Adipocyte (in vitro differentiated cells): ENCODE data around the gene BCORL1.

ENCODE experiments used
- DNase-seq: peaks from one replicate; pipeline ENCODE4 v3.0.0-alpha.2; 2015; ENCODE audit warnings: low read depth
- H3K27me3 ChIP-seq: replicated peaks from 2 replicates; pipeline ENCODE4 v1.7.0; 2013; ENCODE audit warnings: mild to moderate bottlenecking, low read length, moderate library complexity; ENCODE audit not compliant: control insufficient read depth, insufficient read depth
- H3K36me3 ChIP-seq: 2 replicates; pipeline ENCODE4 v1.7.0; 2013; ENCODE audit warnings: low read length, mild to moderate bottlenecking, moderate library complexity; ENCODE audit not compliant: control insufficient read depth, insufficient read depth, severe bottlenecking
- H3K4me1 ChIP-seq: 2 replicates; pipeline ENCODE4 v1.7.0; 2013; ENCODE audit warnings: mild to moderate bottlenecking, low read length, moderate library complexity; ENCODE audit not compliant: control insufficient read depth, insufficient read depth
- H3K4me3 ChIP-seq: 2 replicates; pipeline ENCODE4 v1.7.0; 2013; ENCODE audit warnings: mild to moderate bottlenecking, low read length, moderate library complexity
- H3K9ac ChIP-seq: 2 replicates; pipeline ENCODE4 v1.7.0; 2013; ENCODE audit warnings: mild to moderate bottlenecking, low read length, moderate library complexity
- H3K9me3 ChIP-seq: 2 replicates; pipeline ENCODE4 v1.7.0; 2013; ENCODE audit warnings: mild to moderate bottlenecking, low read length, moderate library complexity; ENCODE audit not compliant: control insufficient read depth

The BCORL1 gene

DNA sequence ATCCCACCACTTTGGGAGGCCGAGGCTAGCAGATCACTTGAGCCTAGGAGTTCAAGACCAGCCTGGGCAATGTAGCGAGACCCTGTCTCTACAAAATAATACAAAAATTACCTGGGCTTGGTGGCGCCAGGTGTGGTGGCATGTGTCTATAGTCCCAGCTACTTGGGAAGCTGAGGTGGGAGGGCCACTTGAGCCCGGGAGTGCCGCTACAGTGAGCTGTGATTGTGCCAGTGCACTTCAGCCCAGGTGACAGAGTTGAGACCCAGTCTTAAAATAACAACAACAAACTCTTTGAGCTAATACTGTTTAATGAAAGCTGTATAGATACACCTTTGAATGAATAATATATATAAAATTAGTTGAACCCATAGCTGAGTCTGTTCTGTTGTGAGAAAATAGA, 9.7 kb downstream of the BCORL1 start:
- H3K4me1 ChIP-seq, result peaks cover 8% of the 10 kb centered on the region
- DNase-seq, result no peak
- no peak overlapping the region for H3K4me3 ChIP-seq
- no peaks in the 10 kb centered on the region for H3K9me3 ChIP-seq
- H3K9ac ChIP-seq, result no peak overlapping the region
- no peaks in the 10 kb centered on the region for H3K36me3 ChIP-seq
- H3K27me3 ChIP-seq, result no peaks in the 10 kb centered on the region

DNA sequence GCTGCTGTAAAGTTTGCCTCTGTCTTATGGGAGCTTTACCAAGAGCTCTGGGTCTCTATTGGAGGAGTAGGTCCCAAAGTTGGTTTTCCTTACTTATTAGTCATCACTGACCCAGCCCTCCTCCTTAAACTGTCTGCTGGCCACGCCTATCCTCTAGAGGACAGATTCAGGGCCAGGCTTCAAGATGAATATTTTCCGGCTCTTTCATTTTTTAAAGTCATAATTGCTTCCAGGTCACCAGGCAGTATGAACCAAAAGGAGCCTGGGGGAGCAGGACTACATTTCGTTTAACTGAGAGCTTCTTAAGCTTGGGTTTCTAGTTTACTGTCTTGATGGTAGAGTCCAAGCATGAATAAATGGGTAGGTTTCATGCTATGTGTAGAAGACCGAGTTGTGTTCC, 13.7 kb downstream of the BCORL1 start:
- Histone ChIP-seq H3K27me3 (no peaks in the 10 kb centered on the region), H3K9ac (no peak overlapping the region), H3K36me3 (no peaks in the 10 kb centered on the region), H3K4me3 (no peak overlapping the region), H3K4me1 (peaks cover 5% of the 10 kb centered on the region), H3K9me3 (no peaks in the 10 kb centered on the region)
- DNase-seq, result peak; percentile 77

DNA sequence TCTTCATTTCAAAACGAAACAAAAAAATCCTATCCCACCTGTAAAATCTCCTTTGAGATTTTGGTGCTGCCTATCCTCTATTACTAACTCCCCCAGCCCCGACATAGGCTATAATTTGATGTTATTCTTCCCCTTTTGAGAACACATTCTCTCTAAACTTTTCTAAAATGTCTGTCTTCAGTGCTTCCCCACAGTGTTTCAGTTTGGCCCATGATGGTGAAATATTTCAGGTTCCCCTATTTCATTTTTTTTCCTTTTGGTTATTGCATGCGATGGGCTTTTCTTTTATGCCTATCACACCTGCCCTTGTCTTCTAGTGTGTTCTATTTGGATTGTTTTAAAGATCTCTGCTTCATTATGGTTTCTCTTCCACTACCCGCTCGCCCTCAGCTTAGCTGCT, 14.7 kb downstream of the BCORL1 start:
- Histone ChIP-seq H3K36me3 (no peaks in the 10 kb centered on the region), H3K9ac (no peak overlapping the region), H3K27me3 (no peaks in the 10 kb centered on the region), H3K4me1 (peaks cover 5% of the 10 kb centered on the region), H3K9me3 (no peaks in the 10 kb centered on the region), H3K4me3 (no peak overlapping the region)
- DNase-seq, result no peak

DNA sequence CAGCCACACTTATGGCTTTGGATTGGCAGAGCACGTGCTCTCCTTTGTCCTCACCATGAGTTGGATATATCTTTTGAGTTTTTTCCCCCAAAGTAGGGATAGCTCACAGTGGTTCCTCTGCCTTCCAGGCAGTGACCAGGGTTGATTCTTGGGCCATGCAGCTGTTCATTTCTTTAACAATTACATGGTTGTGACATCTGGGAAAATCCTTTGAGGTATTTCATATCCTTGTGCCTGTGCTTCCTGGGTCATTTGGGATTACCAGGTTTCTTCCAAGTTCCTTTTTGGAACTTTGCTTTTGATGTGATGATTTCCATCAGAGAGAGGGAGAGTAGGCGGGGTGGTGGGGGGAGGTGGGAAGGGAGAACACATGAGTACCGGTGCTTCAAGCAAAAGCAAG, 15.6 kb downstream of the BCORL1 start:
- no peaks in the 10 kb centered on the region for H3K9me3 ChIP-seq
- DNase-seq, result no peak
- no peak overlapping the region for H3K4me3 ChIP-seq
- no peak overlapping the region for H3K9ac ChIP-seq
- no peaks in the 10 kb centered on the region for H3K36me3 ChIP-seq
- H3K27me3 ChIP-seq, result no peaks in the 10 kb centered on the region
- H3K4me1 ChIP-seq, result peaks cover 5% of the 10 kb centered on the region

DNA sequence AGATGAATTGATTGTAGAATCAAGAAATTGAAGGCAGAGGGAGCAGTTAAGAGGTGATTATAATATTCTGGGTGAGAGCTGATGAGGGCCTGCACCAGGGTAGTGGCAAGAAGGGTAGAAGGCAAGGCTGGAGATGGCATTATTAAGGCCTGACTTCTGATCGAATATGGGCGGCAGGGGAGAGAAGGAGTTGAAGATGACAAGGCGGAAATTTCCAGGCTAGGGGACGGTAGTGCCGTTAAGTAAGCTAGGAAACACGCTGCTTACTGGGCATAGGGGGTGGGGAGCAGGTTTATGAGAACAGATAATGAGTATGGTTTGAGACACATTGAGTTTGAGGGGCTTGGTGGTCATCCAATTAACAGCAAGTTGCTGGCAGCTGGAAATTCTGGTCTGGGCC, 19.5 kb downstream of the BCORL1 start:
- H3K27me3 ChIP-seq, result no peaks in the 10 kb centered on the region

DNA sequence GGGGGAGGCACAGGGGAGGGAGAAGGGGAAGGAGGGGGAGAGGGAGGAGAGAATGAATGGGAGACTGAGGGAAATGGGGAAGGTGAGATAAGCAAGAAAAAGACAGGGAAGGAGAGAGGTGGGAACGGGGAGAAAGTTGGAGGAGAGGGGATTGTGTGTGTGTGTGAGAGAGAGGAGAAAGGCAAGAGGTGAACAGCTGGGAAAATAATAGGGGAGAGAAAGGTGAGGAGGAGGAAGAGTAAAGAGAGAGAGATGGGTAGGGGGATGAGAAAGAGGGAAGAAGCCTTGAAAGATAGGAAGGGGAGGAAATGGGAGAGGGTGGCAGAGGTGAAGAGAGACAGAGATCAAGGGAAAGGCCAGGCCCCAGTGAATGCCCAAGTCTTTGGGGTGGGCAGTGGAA, 20.1 kb downstream of the BCORL1 start:
- no peaks in the 10 kb centered on the region for H3K4me1 ChIP-seq
- H3K27me3 ChIP-seq, result no peaks in the 10 kb centered on the region
- DNase-seq, result no peak
- no peak overlapping the region for H3K9ac ChIP-seq
- no peak overlapping the region for H3K4me3 ChIP-seq
- no peaks in the 10 kb centered on the region for H3K36me3 ChIP-seq
- no peaks in the 10 kb centered on the region for H3K9me3 ChIP-seq

More for the DNA sequence above, 19.5 kb downstream of the BCORL1 start:
- Histone ChIP-seq H3K36me3 (no peaks in the 10 kb centered on the region), H3K9ac (no peak overlapping the region), H3K4me3 (no peak overlapping the region), H3K9me3 (no peaks in the 10 kb centered on the region), H3K4me1 (no peaks in the 10 kb centered on the region)
- DNase-seq, result no peak

DNA sequence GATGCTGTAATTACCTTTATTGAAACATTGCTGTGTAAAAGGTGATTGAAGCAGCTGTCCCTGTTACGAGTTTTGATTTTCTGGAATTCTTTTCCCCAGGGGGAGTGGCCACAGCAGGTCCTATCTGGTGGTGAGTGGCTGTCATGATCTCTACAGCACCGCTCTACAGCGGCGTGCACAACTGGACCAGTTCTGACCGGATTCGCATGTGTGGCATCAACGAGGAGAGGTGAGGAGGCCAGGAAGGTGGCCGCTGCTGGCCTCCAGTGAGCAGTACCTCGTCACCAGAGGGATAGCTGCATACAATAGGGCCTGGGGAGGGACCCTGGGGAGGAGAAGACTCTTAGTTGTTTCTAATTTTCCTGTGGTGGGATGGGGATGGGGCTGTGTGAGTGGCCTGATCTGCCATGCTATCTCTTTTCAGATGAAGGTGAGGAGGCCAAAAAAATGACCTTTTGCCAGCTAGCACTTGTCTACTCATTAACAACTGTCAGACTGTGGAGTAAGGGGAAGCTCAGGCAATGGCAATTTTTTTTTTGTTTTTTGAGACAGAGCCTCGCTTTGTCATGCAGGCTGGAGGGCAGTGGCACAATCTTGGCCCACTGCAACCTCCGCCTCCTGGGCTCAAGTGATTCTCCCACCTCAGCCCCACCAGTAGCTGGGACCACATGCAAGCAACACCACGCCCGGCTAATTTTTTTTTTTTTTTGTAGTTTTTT, 22.8 kb downstream of the BCORL1 start:
- Histone ChIP-seq H3K27me3 (no peaks in the 10 kb centered on the region), H3K9ac (no peak overlapping the region), H3K9me3 (no peaks in the 10 kb centered on the region), H3K4me1 (no peaks in the 10 kb centered on the region), H3K36me3 (no peaks in the 10 kb centered on the region), H3K4me3 (no peak overlapping the region)
- DNase-seq, result no peak

DNA sequence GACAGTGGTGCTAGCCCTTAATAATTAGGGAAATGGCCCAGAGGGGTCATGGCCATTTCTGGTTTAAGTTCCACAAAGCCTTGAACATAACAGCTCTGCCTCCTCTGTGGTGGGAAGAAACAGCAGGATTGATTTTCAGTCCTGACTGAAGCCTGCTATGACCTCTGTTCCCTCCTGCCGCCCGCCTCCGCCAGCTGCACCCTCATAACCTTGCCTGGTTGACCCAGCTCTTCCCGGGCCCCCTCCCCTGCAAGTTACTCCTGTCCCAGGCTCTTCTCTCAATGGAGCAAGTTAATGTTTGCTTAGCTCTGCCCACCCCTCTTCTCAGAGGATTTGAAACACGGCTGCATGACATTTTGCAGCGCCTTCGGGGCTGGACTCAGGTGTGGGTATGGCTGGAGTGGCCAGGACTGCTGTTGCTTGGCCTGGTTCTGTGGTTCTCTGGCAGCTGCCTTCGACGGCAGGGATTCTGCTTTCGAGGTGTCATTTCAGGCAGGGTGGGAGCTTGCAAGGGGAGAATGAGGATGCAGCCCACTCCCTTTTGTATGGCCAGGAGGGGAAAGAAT, 27.3 kb downstream of the BCORL1 start:
- peaks cover 10% of the 10 kb centered on the region for H3K36me3 ChIP-seq
- no peaks in the 10 kb centered on the region for H3K9me3 ChIP-seq
- no peak overlapping the region for H3K4me3 ChIP-seq
- H3K4me1 ChIP-seq, result no peaks in the 10 kb centered on the region
- H3K27me3 ChIP-seq, result no peaks in the 10 kb centered on the region
- H3K9ac ChIP-seq, result no peak overlapping the region
- no peak for DNase-seq

DNA sequence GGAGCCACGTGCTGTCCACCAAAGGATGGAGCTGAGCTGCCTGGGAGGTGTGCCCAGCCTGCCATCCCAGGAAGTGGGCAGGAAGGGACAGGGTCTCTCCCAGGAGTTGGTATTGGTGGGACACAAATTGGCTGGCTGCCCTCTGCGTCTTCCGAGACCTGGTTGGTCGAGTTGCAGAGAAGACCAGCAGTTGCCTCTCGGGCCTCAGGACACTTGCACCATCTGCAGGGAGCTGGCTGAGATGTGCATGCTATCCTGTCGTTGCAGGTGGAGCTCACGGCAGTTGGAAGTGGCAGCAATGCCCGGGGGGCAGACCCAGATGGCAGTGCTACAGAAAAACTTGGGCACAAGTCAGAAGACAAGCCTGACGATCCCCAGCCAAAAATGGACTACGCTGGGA, 30.2 kb downstream of the BCORL1 start:
- Histone ChIP-seq H3K9me3 (no peaks in the 10 kb centered on the region), H3K9ac (no peak overlapping the region), H3K36me3 (peaks cover 25% of the 10 kb centered on the region), H3K27me3 (no peaks in the 10 kb centered on the region), H3K4me3 (no peak overlapping the region), H3K4me1 (no peaks in the 10 kb centered on the region)
- DNase-seq, result no peak

DNA sequence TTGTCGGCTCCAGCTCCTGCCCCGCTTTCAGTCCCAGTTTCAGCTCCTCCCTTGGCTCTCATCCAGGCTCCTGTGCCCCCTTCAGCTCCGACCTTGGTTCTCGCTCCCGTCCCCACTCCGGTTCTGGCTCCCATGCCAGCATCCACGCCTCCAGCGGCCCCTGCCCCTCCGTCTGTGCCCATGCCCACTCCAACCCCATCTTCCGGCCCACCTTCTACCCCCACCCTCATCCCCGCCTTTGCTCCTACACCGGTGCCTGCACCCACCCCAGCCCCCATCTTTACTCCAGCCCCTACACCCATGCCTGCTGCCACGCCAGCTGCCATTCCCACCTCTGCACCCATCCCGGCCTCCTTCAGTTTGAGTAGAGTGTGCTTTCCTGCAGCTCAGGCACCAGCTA, 31.2 kb downstream of the BCORL1 start:
- no peak for DNase-seq
- no peak overlapping the region for H3K4me3 ChIP-seq
- no peaks in the 10 kb centered on the region for H3K4me1 ChIP-seq
- peaks cover 25% of the 10 kb centered on the region for H3K36me3 ChIP-seq
- H3K9ac ChIP-seq, result no peak overlapping the region
- H3K9me3 ChIP-seq, result no peaks in the 10 kb centered on the region
- no peaks in the 10 kb centered on the region for H3K27me3 ChIP-seq

DNA sequence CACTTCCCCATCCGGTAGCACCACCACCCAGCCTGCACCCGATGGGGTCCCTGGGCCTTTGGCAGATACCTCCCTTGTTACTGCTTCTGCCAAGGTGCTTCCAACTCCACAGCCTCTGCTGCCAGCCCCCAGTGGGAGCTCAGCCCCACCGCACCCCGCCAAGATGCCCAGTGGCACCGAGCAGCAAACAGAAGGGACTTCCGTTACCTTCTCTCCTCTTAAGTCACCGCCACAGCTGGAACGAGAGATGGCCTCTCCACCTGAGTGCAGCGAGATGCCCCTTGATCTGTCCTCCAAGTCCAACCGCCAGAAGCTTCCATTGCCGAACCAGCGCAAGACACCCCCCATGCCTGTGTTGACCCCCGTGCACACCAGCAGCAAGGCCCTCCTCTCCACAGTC, 31.9 kb downstream of the BCORL1 start:
- DNase-seq, result no peak
- Histone ChIP-seq H3K27me3 (no peaks in the 10 kb centered on the region), H3K4me1 (no peaks in the 10 kb centered on the region), H3K4me3 (no peak overlapping the region), H3K9me3 (no peaks in the 10 kb centered on the region), H3K36me3 (peaks cover 25% of the 10 kb centered on the region), H3K9ac (no peak overlapping the region)

DNA sequence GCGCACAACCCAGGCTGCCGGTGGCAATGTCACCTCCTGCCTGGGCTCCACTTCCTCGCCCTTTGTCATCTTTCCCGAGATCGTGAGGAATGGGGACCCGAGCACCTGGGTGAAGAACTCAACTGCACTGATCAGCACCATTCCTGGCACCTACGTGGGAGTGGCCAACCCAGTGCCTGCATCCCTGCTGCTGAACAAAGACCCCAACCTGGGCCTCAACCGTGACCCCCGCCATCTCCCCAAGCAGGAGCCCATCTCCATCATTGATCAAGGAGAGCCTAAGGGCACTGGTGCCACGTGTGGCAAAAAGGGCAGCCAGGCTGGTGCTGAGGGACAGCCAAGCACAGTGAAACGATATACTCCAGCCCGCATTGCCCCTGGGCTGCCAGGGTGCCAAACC, 32.3 kb downstream of the BCORL1 start:
- Histone ChIP-seq H3K36me3 (peaks cover 25% of the 10 kb centered on the region), H3K4me3 (no peak overlapping the region), H3K4me1 (no peaks in the 10 kb centered on the region), H3K27me3 (no peaks in the 10 kb centered on the region), H3K9ac (no peak overlapping the region), H3K9me3 (no peaks in the 10 kb centered on the region)
- DNase-seq, result no peak
